ENCODE measurements around the gene ENPEP.
A peak's percentile ranks its signal among the peaks of the same experiment; 100 is the strongest.
"Not testable (repeated sequence)": the region's sequence is repeated elsewhere in the genome, so short reads cannot be mapped to it uniquely, and the experiment has no call there.

The ENPEP gene

DNA sequence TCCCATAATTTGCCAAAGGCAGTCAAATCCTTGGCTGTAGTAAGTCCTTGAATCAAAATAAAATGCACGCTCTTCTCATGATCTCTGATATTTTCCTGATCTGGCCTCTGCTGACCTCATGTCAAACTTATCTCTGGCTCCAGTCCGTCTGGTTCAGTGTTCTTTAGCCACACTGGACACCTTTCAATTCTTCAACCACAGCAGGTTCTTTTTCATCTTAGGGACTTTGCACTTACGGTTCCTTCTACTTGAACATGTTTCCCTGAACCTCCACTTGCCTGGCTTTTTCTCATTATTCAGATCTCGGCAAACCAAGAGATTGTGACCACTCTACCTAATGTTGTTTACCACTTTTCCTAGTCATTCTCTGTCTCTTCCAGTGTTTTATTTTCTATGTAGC, 10.3 kb downstream of the ENPEP start:
- DNase-seq, result no peak

DNA sequence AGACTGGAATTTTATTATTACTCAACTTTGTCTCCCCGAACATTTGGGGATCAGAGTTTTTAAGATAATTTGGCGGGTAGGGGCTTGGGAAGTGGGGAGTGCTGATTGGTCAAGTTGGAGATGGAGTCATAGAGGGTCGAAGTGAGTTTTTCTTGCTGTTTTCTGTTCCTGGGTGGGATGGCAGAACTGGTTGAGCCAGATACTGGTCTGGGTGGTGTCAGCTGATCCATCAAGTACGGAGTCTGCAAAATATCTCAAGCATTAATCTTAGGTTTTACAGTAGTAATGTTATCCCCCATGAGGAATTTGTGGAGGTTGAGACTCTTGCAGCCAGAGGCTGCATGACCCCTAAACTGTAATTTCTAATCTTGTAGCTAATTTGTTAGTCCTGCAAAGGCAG, 10.9 kb downstream of the ENPEP start:
- DNase-seq, result not testable (repeated sequence)

DNA sequence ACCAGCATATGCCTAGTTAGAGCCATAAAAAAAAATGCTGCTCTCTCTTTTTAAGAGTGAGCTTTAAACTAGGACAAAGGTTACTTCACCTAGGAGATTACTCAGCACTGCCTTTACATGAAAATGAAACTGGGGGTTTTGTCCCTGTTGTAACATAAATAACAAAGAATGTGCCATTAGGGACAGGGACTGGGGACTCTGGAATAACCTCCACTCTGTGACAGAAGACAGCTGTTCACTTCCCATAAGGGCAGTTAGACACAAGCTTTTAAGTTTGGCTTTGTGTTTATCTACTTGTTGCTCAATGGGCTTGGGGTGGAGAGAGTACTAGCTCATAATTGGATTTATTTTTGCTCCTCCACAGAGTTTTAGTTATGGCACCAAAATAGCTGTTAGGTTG, 11.9 kb downstream of the ENPEP start:
- no peak for DNase-seq

DNA sequence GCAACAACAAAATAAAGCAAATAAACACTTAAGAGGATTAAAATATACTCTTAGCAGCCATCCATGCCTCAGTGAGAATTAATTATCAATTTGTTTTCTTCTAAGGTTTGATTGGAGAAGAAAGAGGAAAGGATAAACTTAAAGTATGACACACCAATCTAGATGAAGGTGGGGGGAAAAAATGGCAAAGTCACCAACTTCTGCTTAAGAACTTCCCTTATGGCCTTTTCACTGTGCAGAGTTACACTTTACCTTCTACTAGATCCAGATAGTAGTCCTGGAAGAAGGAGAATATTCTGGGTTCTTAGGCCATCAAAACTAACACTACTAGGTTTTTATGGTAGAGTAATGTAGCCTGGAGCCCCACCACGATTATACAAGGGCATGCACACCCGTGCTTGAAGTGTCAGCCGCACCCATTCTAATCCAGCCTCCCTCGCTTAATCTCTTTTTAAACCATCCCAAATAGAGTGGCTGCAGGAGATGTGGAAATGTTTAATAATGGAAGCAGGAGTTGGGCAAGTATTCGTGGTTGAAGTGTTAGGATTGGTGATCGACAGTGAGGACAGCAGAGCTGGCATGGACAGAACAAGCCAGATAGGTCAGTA, 14.1 kb downstream of the ENPEP start:
- peak; percentile 26 for DNase-seq

DNA sequence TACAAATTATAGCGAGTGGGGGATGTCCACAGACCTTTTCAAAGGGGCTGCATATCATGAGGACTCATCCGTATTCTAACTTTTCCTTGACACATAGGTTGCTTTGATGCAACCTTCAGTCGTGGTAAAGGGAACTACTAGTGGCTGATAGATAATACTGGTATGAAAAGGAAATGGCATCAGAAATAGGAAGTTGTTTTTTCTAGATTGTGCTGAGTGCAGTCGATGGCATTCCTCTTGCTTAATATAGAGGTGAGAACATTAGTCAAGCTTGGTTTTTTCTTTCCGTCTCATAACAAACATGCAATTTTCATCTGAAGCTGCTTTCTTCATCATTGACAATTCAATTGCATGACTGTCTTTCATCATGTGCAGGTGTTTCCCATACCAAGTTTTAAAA, 16.6 kb downstream of the ENPEP start:
- peak; percentile 70 for DNase-seq

DNA sequence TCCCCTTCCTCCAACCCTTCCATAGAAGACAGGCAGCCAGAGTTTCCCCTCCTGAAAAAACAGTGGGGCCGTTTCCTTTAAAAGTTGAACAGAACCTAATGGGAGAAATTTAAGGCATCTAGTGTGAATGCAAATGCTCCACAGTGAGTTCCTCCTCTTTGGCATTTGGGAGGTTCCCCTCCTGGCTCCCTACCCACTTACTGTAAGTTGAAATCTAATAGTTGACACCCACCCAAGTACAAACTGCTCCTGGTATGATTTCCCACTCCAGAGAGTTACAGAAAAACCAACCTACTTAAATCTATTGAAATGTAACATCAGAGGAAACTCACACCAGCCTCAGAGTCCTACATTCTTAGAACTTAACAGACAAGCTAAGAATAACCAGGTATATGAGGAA, 17.6 kb downstream of the ENPEP start:
- no peak for DNase-seq

DNA sequence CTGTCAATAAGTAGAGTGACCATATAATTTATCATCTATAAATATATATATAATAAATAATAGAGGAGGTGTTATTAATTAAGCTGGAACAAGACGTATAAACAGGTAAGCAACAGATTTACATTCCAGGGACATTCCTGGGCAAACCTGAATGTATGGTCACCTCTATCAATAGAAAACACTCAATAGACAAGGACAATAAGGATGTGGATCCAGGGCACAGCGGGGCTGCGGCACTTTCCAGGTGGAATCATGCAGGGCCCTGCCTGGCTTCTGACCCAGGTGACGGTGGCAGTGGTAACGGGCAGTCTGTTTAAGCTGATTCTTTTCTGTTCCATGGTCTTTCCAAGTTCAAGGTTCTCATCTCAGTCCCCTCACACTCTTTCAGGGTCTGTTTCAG, 22.5 kb downstream of the ENPEP start:
- no peak for DNase-seq

DNA sequence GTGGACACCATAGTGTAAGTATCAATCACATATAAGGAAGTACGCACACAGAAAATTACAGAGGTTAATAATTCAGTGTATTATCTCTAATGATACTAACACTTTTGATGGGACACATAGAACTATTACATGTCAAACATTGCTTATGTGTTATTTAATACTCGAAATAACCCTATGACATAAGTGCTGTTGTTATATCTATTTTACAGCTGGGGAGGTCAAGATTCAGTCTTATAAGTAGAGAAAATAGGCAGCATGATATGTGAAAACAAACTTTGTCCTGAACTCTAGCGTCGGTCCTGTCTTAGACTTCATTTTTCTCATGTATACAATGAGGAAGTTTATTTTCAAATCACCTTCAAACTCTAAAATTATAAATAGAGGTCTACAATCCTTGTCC, 23.2 kb downstream of the ENPEP start:
- no peak for DNase-seq

DNA sequence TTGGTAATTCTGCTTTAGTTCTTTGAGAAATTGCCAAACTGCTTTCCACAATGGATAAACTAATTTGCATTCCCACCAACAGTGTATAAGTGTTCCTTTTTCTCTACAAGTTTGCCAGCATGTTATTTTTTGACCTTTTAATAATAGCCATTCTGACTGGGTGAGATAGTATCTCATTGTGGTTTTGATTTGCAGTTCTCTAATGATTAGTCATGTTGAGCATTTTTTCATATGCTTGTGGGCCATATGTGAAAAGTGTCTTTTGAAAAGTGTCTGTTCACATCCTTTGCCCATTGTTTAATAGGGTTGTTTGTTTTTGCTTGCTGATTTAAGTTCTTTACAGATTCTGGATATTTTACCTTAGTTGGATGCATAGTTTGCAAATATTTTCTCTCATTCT, 25.9 kb downstream of the ENPEP start:
- no peak for DNase-seq

DNA sequence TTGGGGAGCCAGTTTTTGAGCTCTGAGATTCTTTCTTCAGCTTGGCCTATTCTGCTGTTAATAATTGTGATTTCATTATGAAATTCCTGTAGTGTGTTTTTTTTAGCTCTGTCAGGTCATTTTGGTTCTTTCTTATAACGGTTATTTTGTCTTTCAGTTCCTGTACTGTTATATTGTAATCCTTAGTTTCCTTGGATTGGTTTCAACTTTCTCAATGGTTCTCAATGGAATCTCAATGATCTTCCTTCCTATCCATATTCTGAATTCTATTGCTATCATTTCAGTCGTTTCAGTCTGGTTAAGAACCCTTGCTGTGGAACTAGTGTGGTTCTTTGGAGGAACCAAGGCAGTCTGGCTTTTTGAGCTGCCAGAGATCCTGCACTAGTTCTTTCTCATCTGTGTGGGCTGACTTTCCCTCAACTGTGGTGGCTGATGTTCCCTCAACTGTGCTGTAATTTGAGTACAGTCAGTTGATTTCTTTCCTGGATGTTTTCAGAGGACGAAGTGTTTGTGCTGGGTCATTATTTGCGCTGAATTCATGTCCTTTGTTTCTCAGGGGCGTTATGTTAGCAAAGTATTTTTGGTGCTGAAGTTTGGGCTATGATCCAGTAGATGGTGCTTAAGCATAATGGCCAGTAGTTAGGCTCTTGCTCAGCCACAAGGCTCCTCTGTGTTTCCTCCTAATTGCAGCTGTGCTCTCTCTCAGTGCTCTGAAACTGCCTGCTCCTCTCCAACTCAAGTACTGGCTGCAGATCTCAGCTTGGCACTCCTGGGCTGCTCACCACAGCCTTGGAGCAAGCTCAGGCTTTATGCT, 27.5 kb downstream of the ENPEP start:
- DNase-seq, result no peak

DNA sequence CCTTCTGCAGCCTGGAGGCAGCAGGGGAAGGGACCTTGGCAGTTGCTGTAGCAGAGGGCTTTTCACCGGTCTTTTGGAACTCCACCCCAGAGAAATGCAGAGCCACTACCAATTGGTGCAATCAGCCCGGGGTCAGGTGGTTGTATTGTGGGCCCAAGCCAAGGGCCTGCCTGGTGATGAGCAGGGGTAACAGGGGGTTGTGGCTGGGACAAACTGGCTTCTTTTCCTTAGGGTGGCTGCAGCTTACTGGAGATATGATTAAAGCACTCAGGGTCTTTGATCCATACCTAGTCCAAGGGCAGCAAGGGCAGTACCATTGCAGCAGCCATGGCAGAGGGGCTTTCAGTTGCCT, 28.1 kb downstream of the ENPEP start:
- DNase-seq, result no peak

DNA sequence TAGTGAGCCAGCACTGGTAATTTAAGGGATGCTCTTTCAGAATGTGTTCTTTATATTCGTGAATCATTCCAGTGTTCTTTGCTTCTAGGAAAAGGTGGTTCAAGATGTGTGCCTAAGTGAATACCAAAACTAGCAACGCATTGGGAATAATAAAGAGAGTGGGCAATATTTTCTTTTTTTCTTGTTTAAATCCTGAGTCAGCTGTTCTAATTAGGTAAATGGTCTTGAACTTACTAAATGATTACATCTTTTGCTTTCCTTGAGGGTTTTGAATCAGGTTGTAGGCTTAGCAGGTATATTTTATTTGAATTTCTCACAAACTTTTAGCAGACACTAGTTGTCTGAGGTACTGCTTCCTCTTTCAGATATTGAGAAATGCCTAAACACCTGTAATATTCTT, 29.5 kb downstream of the ENPEP start:
- no peak for DNase-seq

DNA sequence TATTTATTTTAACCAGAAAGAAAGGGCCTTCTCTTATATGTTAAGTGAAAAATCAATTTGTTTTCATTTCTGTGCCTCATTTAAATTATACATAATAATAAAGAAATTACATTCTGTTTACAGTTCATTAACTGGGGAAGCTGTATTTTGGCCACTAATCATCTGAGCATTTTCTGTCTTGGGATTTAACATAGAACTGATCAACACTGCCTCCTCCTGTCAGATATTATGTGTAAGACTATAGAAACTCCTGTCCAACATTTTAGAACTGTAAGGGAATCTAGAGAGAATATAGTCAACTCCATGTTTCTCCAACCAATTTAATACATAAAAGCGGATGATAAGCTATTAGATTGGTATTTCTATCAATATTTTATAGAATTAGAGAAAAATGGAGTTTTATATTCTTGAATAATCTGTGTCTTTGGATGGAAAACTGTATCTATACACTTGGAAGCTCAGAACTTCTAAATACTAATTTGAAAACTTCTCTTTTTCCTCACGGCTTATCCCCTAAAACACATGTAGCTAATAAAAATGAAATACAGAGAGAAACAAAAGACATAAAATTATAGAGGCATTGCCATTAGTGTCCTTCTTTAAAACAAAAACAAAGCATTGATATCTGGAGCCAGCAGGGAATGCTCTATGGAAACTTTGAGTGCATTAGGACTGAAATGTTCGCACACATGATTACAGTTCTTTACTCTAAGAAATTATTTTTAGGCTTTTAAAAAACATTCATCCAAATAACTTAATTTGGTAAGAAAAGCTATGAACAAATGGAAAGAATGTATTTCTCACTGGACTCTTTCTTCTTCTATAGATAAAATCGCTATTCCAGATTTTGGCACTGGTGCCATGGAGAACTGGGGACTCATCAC, 33.1 kb downstream of the ENPEP start:
- peak; percentile 74 for DNase-seq

DNA sequence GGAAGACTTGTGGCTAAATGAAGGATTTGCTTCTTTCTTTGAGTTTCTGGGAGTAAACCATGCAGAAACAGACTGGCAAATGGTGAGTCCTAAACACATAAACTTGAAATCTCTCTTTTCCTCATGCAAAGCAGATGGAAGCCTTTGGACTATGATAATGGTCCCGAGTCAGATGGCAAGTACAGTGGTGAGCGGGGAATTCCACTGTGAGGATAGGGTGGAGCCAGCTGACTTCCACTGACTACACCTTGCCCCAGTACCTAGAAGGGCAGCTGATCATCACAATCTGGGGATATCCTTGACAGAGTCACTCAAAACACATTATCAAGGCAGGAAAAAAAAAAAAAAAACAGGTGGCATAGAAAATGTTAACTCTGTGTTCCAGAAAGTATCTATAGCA, 34.3 kb downstream of the ENPEP start:
- no peak for DNase-seq

DNA sequence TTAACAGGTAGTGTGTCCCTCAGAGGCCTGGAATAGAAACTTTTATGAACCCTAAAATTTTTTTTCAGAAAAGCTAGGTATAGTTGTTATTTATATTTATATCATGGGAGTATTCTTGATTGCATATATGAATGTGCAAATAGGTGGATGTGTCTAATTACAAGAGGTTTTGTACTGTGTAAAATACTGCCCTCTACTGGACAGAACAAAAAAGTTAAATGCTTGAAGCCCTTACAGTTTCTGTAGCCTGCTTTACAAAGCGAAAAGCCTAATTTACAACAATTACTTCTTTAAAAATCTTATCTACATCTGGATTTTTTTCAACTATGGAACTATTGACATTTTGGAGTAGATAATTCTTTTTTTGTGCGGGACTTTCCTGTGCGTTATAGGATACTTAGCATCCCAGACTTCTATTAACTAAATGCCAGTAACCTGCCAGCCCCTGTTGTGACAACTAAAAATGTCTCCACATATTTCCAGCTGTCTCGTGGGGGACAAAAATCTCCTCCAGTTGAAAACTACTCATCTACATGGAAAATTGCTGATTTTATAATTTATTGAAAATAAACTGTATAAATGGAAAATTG, 35.1 kb downstream of the ENPEP start:
- peak; percentile 86 for DNase-seq

DNA sequence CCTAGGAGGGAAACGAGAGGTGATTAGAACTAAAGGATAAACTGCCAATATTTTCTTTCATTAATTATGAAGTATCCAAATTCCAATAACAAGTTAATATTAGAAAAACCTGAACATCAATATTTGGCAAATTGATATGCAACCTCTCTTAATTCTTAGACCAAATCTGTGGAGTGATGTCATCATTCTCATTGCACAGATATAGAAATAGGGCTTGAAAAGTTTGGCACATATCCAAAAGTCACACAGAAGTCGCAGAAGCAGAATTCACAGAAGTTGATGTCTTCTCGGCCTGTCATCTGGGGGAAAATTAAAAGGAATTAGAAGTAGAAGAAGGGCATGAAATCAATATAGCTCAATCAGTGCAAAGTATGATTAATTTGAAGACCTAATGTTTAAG, 36.9 kb downstream of the ENPEP start:
- DNase-seq, result no peak

DNA sequence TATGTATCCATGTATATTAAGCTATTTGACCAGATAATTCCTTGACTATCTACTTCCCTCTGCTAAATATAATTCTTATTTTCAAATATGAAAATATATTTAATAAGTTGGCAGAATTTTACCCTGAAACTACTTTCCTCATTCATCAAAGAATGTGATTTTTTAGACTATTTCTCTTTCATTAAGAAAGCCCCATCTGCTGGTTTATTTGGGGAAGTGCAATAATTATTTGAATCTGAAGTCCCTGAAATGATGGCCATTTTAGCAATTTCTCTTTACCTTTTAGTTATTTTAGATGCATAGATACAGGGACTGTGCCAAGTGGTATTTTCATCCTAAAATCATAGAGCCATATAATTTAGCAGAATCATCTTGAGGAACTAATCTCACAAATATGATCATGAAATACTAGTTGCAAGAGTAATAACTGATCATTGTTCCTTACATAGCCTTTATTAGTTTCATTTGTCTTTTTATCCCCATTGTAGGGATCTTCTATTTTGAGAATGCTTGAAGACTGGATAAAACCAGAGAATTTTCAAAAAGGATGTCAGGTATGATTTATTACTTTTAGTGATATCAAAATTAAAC, 39.0 kb downstream of the ENPEP start:
- peak; percentile 78 for DNase-seq

DNA sequence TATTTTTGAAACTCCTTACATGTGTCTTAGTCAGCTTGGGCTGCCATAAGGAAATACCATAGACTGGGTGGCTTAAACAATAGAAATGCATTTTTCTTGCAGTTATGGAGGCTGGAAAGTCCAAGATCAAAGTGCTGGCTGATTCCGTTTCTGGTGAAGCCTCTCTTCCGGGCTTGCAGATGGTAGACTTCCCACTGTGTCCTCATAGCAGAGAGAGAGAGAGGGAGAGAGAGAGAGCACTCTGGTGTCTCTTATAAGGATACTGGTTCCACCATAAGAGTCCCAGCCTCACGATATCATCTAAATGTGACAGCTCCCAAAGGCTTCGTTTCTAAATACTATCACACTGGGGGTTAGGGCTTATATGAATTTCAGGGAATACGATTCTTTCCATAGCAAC, 39.7 kb downstream of the ENPEP start:
- peak; percentile 47 for DNase-seq

DNA sequence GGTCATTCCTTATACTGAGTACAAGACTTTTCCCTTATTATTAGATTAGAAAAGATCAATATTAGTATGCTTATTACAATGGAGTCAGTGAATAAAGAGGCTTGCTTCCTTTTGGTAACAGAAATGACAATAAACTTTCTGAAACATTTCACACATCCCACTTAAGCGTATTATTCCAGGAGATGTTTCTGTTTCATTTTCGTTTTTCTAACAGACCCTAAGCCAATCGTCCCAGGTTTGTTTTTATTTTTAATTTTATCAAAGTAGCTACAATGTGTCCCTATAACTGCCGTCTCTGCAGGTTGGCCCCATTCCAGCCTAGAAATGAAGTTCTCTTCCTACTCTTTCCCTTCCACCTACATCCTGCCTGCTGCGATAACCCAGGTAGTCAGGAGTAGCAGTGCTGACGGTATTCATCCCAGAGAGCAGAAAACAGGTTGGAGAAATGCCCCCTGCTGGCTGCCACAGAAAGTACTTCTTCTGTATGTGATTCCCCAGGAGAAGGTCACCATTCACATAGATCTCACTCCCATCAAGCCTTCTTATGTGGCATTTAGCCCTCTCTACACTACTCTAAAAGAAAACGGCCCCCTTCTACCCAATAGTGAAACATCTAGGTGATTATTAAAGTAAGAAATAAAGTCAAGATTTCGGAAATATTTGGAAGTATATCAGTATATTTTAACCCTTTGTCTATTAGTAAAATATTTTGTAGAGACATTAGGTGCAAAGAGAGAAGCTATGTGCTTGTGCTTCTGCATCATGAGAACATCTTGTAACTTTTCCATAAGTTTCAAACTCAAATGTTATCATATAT, 40.4 kb downstream of the ENPEP start:
- DNase-seq, result peak; percentile 89

DNA sequence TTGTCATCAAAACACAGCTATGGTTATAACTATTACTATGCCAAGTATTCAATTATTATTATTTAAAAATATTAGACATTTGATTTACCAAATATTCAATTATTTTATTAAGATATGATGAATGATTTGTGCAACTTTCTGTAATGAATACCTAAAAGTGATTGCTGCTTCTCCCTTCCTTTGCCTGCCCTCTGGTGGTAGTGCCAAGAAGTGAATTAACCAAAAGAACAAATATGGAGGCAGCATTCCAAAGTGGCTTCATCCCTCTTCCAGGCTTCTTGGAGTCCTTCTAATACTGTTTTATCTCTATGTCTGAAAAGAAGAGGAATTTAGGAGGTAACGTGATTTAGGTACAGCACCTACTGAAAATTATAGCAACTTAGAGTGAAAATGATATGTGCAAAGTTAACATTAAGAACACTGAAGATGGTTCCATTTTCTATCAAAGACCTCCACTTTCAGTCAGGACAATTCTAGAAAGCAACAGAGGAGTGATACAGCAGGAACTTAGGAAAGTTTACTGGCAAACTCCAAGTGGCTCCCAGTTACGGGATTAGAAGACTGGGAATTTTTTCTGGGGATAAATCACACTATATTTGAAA, 43.0 kb downstream of the ENPEP start:
- peak; percentile 64 for DNase-seq

DNA sequence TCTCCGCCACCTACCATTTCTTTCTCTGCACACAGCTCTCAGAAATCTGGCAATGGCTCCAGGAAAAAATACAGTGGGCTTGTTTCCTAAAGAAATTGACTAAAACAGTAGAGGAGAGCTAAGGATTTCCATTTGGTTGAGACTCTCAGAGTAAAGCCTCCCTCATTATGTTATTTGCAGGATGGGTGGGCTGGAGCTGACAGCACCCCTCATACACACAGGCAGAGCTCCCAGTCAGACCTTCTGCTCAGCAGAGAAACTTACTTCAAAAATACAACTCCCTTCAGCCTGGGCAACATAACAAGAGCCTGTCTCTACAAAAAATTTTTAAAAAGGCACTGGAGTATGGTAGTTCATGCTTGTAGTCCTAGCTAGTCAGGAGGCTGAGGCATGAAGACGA, 44.9 kb downstream of the ENPEP start:
- DNase-seq, result no peak

DNA sequence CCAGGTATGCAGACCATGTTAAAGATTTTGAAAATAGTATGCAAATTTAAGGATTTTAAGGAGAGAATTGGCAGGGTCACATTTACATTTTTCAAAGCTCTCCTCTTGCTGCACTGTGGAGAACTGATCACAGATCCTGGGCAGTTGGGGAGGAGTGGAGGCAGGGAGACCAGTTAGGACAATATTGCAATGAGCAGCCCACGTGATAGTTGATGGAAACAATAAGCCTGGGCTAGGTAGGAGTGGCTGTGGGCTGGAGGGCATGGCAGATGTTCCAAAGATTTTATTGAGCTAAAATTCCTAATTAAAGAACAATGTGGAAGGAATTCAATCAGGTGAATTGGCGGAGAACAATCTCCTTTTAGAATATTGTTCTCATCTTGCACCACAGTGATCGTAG, 50.6 kb downstream of the ENPEP start:
- no peak for DNase-seq

Data from hematopoietic multipotent progenitor cell treated with erythropoietin and hydrocortisone succinate and interleukin-3 and kit ligand, for 6 days (in vitro differentiated cells).